Activated naive CD4-positive, alpha-beta T cell treated with anti-CD3 and anti-CD28 coated beads for 36 hours (primary cell): ENCODE measurements around the gene DNAI7. TPM values are rescaled to one million over a fixed set of nuclear protein-coding genes. Genes with fewer than 3 reads are reported as not detected.

Experiments used
- CTCF ChIA-PET: fragments of 350-600 bp; sonication (Branson Sonifier 250); formaldehyde crosslinking; loops from one replicate; lab custom pipeline; 2021; ENCODE audit warnings: antibody characterized with exemption; lab: Charles Lee
- DNase-seq: peaks from one replicate; pipeline ENCODE4 v3.0.0-alpha.2; 2020
- H3K27ac Mint-ChIP-seq: one replicate; pipeline ENCODE4 v1.8.0; 2021; ENCODE audit warnings: mild to moderate bottlenecking, mixed read lengths
- H3K27me3 Mint-ChIP-seq: one replicate; pipeline ENCODE4 v1.8.0; 2021; ENCODE audit warnings: low read depth, mixed read lengths
- H3K36me3 Mint-ChIP-seq: one replicate; pipeline ENCODE4 v1.8.0; 2021; ENCODE audit warnings: low read depth, mixed read lengths
- H3K4me1 Mint-ChIP-seq: one replicate; pipeline ENCODE4 v1.8.0; 2021; ENCODE audit warnings: low read depth, mixed read lengths
- H3K4me3 Mint-ChIP-seq: one replicate; pipeline ENCODE4 v1.8.0; 2021; ENCODE audit warnings: mild to moderate bottlenecking, moderate library complexity, mixed read lengths
- H3K9me3 Mint-ChIP-seq: one replicate; pipeline ENCODE4 v1.8.0; 2021; ENCODE audit warnings: mixed read lengths
- intact Hi-C: fragments of 100-400 bp; cut with micrococcal nuclease; formaldehyde crosslinking; loops from one replicate; pipeline ENCODE4 v1.15.1; 2023
- total RNA-seq, 2 experiments: library from RNA; stranded (reverse); gene quantifications; one replicate each; pipeline ENCODE4 v1.2.3, GENCODE V29; 2021

DNAI7 gene
- total RNA-seq, 2 experiments from 2014 or later = 0.10 to 0.35 TPM

DNA sequence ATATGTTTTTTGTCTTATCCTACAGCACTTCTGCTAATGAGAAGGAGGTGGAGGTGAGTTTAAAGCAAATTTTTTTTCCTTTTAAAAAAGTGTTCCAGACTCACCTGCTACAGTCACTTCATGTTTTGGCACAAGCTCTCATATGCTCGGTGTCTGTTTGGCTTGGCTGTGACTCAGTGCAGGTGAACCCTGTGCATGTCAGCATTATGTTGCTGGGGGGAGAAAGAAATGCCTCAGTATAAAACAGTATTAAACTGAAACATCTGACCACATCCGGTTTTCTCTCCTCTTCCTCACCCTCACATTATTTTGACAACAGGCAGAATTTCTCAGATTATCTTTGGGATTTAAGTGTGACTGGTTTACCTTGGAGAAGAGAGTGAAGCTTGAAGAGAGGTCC, 105.2 kb downstream of the DNAI7 start:
- peak; percentile 50 for DNase-seq
- intact Hi-C loops = loop anchor here (1.0 kb wide), 2 partner anchors 37 to 91 kb away; a partner anchor contains a TSS
- Mint-ChIP-seq H3K27ac (no peak overlapping the region), H3K36me3 (peaks cover 56% of the 10 kb centered on the region), H3K4me1 (peaks cover 29% of the 10 kb centered on the region), H3K4me3 (no peak overlapping the region), H3K9me3 (peaks cover 6% of the 10 kb centered on the region), H3K27me3 (no peaks in the 10 kb centered on the region)
- CTCF ChIA-PET = interaction anchor here (0.8 to 1.5 kb wide), 4 partner anchors 27 to 298 kb away, joined by 3 to 5 read pairs (median 3); a partner anchor contains a TSS

DNA sequence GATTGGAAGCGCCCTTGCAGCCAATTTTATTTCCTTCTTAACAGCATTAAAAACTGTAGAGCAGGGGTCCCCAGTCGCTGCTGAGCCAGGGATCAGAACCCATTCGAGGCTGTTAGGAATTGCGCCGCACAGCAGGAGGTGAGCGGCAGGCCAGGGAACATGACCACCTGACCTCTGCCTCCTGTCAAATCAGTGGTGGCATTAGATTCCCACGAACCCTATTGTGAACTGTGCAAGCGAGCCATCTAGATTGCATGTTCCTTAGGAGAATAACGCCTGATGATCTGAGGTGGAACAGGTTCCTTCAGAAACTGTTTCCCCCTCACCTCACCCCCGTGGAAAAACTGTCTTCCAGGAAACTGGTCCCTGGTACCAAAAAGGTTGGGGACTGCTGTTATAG, 107.4 kb downstream of the DNAI7 start:
- no peaks in the 10 kb centered on the region for H3K9me3 Mint-ChIP-seq
- H3K4me1 Mint-ChIP-seq = peaks cover 29% of the 10 kb centered on the region

DNA sequence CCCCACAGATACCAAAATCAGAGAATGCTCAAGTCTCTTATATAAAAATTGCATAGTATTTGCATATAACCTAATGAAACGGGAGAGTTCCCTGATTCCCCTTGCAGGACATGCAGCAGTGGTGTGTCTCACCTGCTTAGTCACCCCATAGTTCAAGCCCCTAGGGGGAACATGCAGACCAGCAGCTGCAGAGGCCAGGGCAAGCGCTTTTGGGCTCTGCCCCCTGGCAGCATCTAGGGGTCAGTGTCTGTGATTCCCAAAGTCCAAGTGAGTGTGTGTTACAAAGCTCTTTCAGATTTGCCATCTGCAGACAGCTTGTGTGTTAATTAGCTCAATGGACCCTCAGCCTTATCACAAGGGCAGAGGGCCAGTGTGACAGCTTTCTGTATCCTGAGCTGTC, 110.1 kb downstream of the DNAI7 start:
- Mint-ChIP-seq H3K9me3 (no peaks in the 10 kb centered on the region), H3K4me3 (no peak overlapping the region), H3K36me3 (peaks cover 32% of the 10 kb centered on the region), H3K27me3 (no peaks in the 10 kb centered on the region), H3K4me1 (peaks cover 16% of the 10 kb centered on the region), H3K27ac (no peak overlapping the region)
- intact Hi-C loops = no loop called here
- no peak for DNase-seq
- CTCF ChIA-PET = no interaction called here

More for the DNA sequence above, 107.4 kb downstream of the DNAI7 start:
- intact Hi-C loops = no loop called here
- Mint-ChIP-seq H3K27ac (no peak overlapping the region), H3K27me3 (no peaks in the 10 kb centered on the region), H3K4me3 (no peak overlapping the region), H3K36me3 (peaks cover 41% of the 10 kb centered on the region)
- DNase-seq = no peak
- CTCF ChIA-PET = no interaction called here

DNA sequence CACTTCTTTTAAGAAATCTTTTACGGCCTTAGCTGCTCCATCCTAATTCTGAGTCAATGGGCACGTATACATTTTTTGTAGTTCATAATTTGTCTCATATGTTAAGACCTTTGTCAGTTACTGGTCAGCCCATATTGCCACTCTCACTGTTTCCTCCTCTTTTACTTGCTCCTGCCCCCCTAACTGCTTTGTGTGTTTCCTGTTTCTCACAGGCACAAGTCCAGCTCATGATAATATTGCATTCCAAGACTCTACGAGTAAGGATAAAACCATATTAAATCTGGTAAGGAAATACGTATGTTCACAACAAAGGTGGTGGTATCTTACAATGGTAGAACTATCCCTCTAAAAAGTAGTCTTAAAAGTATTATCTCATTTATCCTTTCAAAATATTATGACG, 111.7 kb downstream of the DNAI7 start:
- intact Hi-C loops = no loop called here
- no peak overlapping the region for H3K4me3 Mint-ChIP-seq
- no peaks in the 10 kb centered on the region for H3K27me3 Mint-ChIP-seq
- no peaks in the 10 kb centered on the region for H3K9me3 Mint-ChIP-seq
- peaks cover 31% of the 10 kb centered on the region for H3K36me3 Mint-ChIP-seq
- peaks cover 10% of the 10 kb centered on the region for H3K4me1 Mint-ChIP-seq
- DNase-seq = no peak
- no peak overlapping the region for H3K27ac Mint-ChIP-seq
- CTCF ChIA-PET = interaction anchor here (0.7 to 1.3 kb wide), 3 partner anchors 32 to 68 kb away, joined by 3 to 4 read pairs (median 3); no protein-coding TSS in a partner anchor

DNA sequence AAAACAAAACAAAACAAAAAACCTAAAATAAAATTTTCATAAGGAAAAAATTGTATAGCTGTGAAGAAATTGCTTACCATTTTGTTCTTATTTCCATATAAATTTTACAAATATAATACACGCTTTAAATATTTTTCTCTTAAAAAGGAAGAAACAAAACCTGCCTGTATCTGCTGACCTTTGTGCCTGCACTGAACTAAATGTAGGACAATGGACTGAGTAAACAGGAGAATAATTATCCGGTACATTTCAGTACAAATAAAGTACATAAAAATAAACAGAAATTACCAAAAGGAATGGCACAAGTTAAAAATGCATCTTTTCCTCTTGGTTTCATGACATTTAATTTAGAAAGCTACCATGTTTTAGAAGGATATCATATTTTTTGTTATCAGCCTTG, 112.3 kb downstream of the DNAI7 start:
- intact Hi-C loops = no loop called here
- DNase-seq = no peak
- Mint-ChIP-seq H3K36me3 (peaks cover 28% of the 10 kb centered on the region), H3K4me1 (peaks cover 5% of the 10 kb centered on the region), H3K27ac (no peak overlapping the region), H3K4me3 (no peak overlapping the region), H3K27me3 (no peaks in the 10 kb centered on the region), H3K9me3 (no peaks in the 10 kb centered on the region)
- CTCF ChIA-PET = interaction anchor here (1.0 to 1.3 kb wide), 2 partner anchors 31 to 49 kb away, joined by 3 read pairs; no protein-coding TSS in a partner anchor

DNA sequence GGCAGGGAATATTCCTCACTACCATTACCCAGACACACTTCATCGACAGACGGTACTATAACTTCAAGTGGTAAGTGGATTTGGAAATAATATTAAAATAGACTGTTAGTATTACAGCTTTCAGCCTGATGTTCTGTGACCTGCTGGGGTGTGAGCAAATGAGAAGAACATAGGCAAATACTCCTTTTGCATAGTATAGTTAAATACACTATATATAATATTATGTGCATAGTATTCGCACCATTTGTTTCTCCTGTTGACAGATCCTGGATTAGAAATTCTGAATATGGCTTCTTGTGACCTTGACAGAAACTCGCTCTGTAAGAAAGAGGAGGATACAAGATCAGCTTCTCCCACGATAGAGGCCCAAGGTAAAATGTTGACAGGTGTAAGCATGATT, 115.6 kb downstream of the DNAI7 start:
- Mint-ChIP-seq H3K9me3 (no peaks in the 10 kb centered on the region), H3K27me3 (no peaks in the 10 kb centered on the region), H3K4me3 (no peak overlapping the region), H3K4me1 (peaks cover 5% of the 10 kb centered on the region), H3K36me3 (peaks cover 13% of the 10 kb centered on the region), H3K27ac (no peak overlapping the region)
- no peak for DNase-seq
- intact Hi-C loops = no loop called here
- CTCF ChIA-PET = no interaction called here

DNA sequence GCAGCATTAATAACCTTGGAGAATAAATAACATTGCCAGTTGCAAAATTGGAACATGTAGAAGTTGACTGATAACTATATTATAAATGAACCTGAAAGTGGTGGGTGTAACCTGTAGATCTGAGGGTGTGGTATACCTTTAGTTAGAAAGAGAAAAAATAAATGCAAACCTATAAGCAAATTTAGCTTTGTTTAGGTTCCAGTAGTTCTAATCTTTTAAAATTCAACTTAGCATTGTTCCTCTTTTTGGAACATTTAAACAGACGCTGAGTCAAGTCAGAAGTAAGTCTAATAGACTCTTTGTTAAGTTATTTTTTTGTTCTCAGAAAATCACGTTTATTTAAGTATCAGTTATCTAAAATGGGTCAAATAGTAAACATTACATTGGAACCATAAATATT, 120.0 kb downstream of the DNAI7 start:
- H3K9me3 Mint-ChIP-seq = no peaks in the 10 kb centered on the region
- H3K36me3 Mint-ChIP-seq = peaks cover 20% of the 10 kb centered on the region
- intact Hi-C loops = no loop called here
- peaks cover 14% of the 10 kb centered on the region for H3K4me1 Mint-ChIP-seq
- H3K27me3 Mint-ChIP-seq = no peaks in the 10 kb centered on the region
- H3K27ac Mint-ChIP-seq = no peak overlapping the region
- DNase-seq = no peak
- CTCF ChIA-PET = no interaction called here
- no peak overlapping the region for H3K4me3 Mint-ChIP-seq

DNA sequence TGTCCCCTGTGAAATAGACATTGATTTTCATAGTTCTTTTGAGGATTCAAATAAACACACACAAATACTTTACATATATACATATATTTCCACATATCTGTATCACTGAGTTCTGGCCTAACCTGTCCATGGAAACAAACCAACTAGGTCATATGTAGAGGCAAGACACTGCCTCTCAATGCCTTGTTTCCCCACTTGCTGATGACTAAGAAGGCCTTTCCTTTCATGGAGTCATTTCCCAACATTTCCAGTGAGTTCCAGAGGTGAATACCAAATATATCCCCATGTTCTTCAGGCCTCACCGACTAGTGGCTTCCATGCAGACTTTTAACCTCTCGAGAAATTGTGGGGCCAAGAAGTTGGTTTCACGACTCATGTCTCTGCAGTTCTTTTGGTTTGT, 120.8 kb downstream of the DNAI7 start:
- H3K36me3 Mint-ChIP-seq = peaks cover 20% of the 10 kb centered on the region
- CTCF ChIA-PET = no interaction called here
- no peaks in the 10 kb centered on the region for H3K9me3 Mint-ChIP-seq
- H3K4me1 Mint-ChIP-seq = peaks cover 16% of the 10 kb centered on the region
- intact Hi-C loops = no loop called here
- H3K27ac Mint-ChIP-seq = no peak overlapping the region
- no peak overlapping the region for H3K4me3 Mint-ChIP-seq
- no peaks in the 10 kb centered on the region for H3K27me3 Mint-ChIP-seq
- DNase-seq = no peak

DNA sequence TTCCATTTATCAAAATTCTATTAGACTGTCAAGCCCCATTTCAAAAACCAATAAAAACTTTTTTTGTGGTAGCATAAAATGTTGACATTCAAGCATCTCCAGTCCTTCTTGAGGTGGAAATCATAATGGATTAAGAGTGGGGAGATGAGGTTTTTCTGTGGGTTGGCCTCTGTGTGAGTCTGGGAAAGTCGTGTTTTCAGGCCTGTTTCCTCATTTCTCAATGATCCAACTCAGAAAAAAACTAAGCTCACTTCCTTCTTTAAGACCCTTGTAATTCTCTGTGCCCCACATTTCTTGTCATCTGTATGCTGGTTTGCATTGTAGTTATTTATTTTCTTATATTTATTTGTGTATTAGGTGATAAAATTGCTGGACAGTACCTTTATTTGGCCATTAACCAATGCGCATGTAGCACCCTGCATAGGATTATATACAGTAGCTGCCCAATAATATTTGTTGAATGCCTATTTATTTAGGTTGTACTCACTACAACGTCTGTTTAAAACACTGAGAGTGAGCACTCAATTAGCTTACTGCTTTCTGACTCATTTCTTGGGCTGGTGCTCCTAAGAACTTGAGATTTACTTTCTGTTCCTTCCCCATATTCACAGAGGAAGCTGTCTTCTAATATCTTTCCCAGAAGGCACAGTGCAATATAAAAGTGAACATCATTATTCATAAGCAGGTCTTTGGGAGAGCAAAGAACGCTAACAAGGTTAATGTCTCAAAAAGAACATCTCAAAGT, 121.9 kb downstream of the DNAI7 start:
- DNase-seq = no peak
- peaks cover 25% of the 10 kb centered on the region for H3K36me3 Mint-ChIP-seq
- no peaks in the 10 kb centered on the region for H3K27me3 Mint-ChIP-seq
- peaks cover 24% of the 10 kb centered on the region for H3K4me1 Mint-ChIP-seq
- intact Hi-C loops = no loop called here
- H3K27ac Mint-ChIP-seq = no peak overlapping the region
- no peaks in the 10 kb centered on the region for H3K9me3 Mint-ChIP-seq
- CTCF ChIA-PET = no interaction called here
- no peak overlapping the region for H3K4me3 Mint-ChIP-seq

DNA sequence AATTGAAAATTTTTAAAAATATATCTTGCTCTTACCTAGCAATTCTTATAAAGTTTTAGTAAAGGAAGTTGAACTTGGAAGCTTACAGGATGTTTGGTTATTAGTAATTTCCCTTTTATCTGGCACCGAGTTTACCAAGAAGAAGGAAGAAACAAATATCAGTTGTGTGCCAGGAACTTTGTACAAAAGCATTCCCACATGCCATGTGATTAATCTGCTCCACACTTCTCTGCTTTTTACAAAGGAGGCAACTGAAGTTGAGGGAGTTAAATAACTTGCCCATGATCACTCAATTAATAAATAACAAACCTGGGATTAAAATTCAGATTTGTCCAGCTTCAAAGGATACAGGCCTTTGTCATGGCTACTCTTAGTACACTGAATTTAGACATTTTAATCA, 123.6 kb downstream of the DNAI7 start:
- intact Hi-C loops = no loop called here
- DNase-seq = no peak
- Mint-ChIP-seq H3K9me3 (no peaks in the 10 kb centered on the region), H3K27me3 (no peaks in the 10 kb centered on the region), H3K27ac (no peak overlapping the region), H3K36me3 (peaks cover 36% of the 10 kb centered on the region), H3K4me3 (no peak overlapping the region), H3K4me1 (peaks cover 30% of the 10 kb centered on the region)
- CTCF ChIA-PET = interaction anchor here (0.8 kb wide), 1 partner anchor 316 kb away, joined by 3 read pairs; no protein-coding TSS in a partner anchor

DNA sequence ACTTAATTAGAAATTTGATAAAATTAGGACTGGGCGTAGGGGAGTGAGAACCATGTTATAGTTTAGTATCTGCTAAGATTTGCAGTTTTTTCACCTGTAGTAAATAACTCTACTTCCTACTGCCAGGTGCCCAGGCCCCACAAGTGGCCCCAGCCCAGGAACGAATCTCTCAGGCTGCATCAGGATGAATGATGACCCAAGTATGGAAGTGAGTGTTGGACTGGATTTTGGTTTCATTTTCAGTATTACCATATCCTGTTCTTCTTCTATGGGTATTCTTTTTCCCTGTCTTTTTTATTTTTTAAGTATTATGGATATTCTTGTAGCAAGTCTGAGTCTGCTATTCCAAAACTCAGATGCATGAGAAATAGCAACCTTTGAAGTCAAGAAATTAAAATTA, 125.7 kb downstream of the DNAI7 start:
- CTCF ChIA-PET = no interaction called here
- peaks cover 27% of the 10 kb centered on the region for H3K4me1 Mint-ChIP-seq
- intact Hi-C loops = no loop called here

DNA sequence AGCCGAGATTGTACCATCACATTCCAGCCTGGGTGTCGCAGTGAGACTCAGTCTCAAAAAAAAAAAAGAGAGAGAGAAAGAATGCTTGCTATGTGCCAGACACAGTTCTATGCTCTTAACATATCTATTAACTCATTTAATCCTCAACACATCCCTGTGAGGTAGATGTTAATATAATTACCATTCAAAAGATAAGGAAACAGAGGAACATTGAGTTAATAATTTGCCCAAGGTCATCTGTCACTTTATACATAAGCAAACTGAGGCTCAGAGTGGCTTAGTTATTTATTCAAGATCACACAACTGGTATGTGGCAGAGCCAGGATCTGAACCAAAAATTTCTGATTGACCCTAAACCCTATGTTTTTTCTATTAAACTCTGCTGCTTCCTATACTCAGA, 129.9 kb downstream of the DNAI7 start:
- peaks cover 41% of the 10 kb centered on the region for H3K36me3 Mint-ChIP-seq
- H3K27me3 Mint-ChIP-seq = no peaks in the 10 kb centered on the region
- no peaks in the 10 kb centered on the region for H3K9me3 Mint-ChIP-seq
- peaks cover 48% of the 10 kb centered on the region for H3K4me1 Mint-ChIP-seq
- no peak for DNase-seq
- H3K4me3 Mint-ChIP-seq = no peak overlapping the region
- no peak overlapping the region for H3K27ac Mint-ChIP-seq
- CTCF ChIA-PET = no interaction called here
- intact Hi-C loops = no loop called here

More for the DNA sequence above, 125.7 kb downstream of the DNAI7 start:
- no peaks in the 10 kb centered on the region for H3K9me3 Mint-ChIP-seq
- H3K36me3 Mint-ChIP-seq = peaks cover 47% of the 10 kb centered on the region
- no peak for DNase-seq
- H3K27ac Mint-ChIP-seq = no peak overlapping the region
- no peaks in the 10 kb centered on the region for H3K27me3 Mint-ChIP-seq
- H3K4me3 Mint-ChIP-seq = no peak overlapping the region
